Activated T-cell treated with anti-CD3 and anti-CD28 coated beads for 1 hour (primary cell): ENCODE data around the gene OLIG1.

ENCODE experiments used
- DNase-seq: peaks from one replicate; pipeline ENCODE4 v3.0.0-alpha.2; 2020; ENCODE audit warnings: low read depth

The OLIG1 gene

DNA sequence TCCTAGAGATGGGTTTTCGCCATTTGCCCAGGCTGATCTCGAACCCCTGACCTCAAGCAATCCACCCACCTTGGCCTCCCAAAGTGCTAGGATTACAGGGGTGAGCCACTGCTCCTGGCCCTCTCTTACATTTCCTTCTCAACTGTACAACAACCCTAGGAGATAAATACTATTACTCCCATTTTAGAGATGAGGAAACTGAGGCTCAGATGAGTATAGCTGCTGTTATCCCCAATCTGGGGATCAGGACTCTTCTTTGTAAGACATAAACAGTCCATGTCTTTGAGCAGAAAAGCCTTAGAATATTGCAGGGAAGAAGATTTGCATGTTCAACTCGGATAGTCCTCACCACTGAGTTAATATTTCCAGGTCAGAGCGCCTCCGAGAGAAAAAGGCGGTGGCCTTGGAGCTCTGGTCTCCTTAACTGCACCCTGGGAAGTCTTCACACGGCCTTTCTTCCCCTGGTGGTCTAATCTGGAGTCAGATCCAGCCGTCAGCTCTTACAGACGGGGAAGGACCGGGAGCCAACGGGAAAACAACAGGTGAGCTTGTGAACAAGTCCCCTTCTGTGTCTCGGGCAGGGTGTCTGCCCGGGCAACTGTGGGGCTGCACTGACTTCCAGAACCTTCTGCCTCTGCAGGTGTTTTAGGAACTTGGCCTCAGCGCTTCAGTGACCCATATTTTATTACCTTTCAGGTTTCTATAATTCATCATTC is 5.9 kb upstream of the OLIG1 start:
- DNase-seq = no peak

DNA sequence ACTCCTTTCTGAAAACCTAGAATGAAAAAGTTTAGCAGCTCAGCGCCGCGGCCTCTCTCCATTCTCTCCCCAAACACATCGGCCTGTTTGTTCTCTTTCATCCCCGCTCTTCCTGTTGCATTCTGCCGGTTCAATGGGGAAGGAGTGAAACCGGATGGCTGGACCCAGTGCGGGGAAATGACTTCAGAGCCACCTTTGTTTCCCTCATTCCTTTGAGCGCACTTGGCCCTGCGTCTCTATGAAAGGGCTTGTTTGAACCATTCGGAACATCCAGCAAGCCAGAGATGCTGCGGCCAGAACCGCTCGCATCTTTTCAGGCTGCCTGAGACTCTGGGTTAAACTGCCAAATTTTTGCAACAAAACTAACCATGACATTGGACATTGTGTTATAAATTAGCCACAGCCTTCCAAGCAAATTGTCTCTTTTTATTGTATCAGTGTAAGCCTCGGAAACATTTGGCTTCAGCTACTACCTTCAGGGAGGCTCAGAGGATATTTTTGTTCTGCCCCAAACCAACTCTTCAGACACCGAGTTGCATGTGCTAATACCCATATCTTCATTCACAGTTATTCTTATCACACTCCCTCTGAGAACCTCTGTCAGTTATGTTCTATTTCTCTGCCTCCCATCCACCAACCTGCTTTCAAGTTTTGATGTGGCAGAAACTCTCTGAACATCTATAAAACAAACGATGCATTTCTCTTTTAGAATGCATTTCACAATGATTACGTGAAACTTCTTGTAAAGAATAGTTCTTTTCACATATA is 5.1 kb upstream of the OLIG1 start:
- DNase-seq = no peak

DNA sequence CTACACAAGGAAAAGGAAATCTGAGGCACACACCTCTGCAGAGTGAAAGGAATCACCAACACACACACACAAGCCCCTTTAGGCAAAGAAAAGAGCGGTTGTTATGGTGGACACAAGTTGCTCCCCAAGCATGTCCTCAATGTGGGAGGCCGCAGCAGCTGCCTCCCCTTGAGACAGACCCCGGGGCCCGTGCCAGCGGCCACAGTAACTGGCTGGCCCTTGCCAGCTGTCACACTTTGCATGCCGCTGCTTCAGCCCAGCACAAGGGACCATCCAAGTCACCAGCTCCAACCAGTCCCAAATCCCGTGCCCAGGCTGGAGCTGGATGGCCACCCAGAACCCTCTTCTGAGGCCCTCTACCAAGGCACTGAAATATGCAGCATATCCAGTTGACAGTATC is 2.9 kb upstream of the OLIG1 start:
- DNase-seq = no peak

DNA sequence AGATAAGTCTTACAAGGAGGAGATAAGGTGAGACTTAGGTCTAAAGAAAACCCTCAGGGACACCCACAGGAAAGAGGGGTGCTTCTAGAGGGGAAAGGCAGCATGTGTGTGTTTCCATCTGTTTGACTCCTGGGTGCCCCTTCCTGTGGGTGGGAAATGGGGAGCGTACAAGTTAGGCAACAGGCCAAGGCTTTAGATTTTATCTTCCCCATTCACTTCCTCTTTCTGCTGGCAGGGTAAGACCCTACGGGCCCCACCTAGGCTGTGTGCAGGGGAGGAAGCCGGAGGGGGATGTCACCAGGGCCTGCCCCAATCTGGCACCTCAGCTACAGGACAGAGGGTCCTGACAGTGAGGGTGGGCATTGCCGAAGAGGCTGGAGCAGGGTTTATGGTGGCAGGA is 2.5 kb upstream of the OLIG1 start:
- no peak for DNase-seq

DNA sequence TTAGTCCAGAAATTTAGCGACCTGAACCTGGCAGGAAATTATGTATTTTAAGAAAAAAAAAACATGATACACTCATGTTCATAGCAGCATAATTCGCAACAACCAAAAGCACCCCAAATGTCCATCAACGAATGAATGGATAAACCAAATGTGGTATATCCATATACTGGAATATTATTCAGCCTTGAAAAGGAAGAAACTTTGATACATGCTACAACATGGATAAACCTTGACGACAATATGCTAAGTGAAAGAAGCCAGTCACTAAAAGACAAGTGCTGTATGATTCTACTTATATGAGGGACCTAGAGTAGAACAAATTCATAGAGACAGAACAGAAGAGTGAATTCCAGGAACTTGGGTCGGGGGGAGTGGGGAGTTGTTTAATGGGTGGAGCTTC is 698 bp upstream of the OLIG1 start:
- no peak for DNase-seq

DNA sequence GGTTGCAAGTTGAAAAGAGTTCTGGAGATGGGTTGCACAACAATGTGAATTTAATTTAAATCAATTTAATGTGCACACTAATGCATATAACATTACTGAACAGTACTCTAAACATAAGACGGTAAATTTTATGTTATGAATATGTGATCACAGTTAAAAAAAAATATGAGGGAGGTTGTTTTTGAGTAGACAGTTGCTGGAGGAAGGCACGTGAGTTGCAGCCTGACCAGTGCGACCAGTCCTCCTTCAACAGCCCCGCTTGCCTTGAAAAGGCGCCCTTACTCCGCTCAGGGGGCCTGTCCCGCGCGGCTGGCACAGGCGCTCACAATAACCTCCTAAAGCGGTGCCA is 322 bp upstream of the OLIG1 start:
- no peak for DNase-seq

DNA sequence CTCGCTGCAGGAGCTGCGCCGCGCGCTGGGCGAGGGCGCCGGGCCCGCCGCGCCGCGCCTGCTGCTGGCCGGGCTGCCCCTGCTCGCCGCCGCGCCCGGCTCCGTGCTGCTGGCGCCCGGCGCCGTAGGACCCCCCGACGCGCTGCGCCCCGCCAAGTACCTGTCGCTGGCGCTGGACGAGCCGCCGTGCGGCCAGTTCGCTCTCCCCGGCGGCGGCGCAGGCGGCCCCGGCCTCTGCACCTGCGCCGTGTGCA is 730 bp downstream of the OLIG1 start:
- no peak for DNase-seq

DNA sequence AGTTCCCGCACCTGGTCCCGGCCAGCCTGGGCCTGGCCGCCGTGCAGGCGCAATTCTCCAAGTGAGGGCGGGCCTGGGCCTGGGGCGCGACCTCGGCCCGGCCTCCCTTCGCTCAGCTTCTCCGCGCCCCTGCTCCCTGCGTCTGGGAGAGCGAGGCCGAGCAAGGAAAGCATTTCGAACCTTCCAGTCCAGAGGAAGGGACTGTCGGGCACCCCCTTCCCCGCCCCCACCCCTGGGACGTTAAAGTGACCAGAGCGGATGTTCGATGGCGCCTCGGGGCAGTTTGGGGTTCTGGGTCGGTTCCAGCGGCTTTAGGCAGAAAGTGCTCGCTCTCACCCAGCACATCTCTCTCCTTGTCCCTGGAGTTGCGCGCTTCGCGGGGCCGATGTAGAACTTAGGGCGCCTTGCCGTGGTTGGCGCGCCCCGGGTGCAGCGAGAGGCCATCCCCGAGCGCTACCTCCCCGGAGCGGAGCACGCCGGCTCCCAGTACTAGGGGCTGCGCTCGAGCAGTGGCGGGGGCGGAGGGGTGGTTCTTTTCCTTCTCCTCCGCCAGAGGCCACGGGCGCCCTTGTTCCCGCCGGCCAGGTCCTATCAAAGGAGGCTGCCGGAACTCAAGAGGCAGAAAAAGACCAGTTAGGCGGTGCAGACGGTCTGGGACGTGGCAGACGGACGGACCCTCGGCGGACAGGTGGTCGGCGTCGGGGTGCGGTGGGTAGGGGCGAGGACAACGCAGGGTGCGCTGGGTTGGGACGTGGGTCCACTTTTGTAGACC is 1.2 kb downstream of the OLIG1 start:
- DNase-seq = no peak

DNA sequence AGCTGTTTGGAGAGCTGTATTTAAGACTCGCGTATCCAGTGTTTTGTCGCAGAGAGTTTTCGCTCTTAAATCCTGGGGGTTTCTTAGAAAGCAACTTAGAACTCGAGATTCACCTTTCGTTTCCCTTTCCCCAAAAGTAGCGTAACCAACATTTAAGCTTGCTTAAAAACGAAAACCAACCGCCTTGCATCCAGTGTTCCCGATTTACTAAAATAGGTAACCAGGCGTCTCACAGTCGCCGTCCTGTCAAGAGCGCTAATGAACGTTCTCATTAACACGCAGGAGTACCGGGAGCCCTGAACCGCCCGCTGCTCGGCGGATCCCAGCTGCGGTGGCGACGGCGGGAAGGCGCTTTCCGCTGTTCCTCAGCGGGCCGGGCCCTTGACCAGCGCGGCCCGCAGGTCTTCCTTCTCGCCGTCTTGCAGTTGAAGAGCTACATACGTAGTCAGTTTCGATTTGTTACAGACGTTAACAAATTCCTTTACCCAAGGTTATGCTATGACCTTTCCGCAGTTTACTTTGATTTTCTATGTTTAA is 1.9 kb downstream of the OLIG1 start:
- DNase-seq = no peak

DNA sequence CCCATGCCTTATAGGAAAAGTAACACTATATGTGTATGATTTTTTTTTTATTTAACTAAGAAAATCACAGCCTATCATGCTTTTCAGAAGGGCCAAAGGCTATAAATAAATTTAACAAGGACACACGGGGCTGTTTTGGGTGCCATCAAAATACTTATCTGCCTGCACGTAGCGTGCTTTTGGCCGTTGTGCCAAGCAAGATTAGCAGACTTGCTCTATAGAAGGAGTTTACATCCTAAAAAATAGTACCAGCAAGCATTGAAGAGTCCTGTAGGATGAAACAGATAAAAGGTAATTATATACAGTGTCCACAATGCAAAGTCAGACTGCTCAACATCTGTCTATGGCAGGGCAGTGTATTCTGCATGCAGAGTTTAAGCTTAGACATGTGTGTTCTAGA is 3.7 kb downstream of the OLIG1 start:
- no peak for DNase-seq

DNA sequence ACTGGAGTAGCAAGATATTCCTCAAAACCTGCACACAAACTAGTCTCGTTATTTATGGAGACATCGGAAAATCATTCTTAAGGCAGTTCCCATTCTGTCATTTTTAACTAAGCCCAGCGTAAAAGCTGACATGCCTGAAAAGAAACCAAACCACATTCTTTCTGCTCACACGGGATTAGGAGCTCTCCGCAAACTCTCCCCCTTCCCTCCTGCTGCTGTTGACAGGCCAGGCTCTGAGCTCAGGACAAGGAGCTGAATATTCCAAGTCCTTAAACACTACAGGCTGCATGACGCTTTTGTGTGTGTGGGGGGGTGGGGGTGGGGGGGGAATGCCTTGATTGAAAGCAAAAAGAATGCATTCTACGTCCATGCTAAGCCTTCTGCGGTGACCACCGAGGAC is 5.2 kb downstream of the OLIG1 start:
- no peak for DNase-seq

DNA sequence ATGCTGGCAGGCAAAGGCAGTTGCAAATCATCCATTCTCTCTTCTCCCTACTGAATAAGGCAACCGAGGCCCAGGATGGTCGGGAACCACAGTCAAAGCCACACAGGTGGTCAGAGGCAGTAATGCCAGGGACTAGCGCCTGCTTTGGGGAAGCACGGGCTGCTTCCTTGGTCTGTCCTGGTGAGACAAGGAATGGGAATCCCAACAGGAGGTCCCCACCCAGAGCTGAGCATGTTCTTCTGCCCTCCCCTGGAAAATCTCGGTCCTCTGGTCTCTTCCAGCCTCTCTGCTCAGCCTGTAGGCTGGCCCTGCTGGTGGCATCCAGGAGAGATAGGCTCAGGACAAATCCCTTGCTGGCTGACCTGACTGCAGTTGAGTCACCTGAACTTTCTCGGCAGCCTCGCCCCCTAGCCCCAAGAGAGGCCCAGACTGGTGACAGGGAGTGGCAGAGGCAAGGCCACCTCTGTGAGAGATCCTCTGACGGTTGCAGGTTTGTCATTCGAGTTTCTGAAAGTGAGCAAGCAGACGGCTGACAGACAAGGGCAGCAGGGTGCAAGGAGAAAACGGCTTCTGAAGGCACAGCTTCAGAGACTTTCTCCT is 5.8 kb downstream of the OLIG1 start:
- DNase-seq = no peak

DNA sequence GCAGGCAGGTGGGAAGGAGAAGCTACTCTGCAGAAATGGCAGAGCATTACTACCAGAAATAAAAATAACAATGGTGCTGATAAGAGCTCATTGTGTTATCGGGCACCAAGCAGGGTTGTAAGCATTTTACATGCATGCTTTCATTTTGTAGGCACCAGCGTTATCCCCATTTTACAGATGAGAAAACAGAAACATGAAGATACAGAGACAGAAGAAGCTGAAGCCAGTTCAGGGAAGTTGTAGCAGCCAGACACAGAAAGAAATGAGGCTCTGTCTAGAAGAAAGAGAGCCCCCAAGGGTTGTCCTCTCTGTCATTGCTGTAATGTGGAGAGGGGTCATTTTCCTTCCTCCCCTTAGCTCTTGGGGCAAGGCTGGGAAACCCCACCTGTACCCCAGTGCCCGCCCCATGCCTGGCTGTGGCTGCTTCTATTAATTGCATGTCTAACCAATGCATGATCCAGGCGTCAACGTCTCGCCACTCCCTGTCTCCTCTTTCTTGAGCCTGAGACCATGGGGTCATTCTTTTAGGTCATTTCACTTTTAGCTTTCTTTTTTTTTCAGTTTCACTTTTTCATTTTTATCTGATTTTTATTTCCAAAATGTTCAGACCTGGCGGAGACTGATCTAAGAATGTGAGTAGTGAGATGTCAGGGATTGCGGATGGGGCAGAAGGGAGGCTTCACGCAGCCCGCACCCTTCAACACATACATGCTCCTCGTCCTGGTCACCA is 6.8 kb downstream of the OLIG1 start:
- no peak for DNase-seq

DNA sequence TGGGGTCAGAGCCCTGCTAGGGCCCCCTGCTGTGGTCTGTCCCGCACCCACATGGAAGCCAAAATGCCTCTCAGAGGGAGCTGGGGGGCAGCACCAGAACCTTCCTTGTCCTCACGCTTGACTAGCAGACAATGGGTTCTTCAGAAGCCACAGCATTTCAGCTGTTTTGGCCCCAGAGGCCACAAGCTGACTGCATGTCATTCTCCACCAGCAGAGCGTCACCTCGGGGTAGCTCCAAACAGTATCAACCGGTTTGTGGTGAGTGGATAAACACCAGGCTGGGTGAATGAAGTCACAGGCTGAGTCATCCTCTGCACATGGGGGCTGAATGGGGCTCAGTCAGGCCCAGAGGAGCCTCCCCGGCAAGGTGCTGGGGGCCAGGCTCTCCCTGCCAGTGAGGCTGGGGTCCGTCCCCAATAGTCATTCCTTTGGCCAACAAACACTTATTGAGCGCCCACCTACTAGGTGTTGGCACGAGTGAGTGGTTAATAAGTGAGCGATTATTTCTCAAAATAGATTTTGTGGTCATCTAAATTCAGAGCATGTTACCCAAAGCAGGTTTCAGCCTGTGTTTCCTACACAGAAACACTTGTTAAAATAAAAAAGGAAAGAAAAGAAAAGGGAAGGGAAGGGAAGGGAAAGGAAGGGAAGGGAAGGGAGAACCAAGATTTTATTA is 9.1 kb downstream of the OLIG1 start:
- no peak for DNase-seq

DNA sequence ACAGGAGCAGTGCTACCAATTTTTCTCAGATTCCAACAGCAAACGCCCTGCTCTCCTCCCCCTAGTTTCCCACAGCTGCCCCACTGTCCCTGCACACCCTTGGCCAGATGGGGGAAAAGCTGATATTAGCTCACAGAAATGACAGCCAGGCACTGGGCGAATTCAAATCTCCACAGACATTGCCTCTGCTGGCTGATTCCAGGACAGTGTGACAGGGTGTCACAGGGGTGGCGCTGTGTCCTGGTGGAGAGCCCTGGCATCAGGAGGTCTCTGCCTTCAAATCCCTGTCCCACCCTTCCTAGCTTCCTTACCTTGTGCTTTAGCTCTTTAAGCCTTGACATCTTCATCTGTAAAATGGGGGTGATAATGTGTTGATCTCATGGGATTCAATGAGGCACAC is 10.4 kb downstream of the OLIG1 start:
- no peak for DNase-seq

DNA sequence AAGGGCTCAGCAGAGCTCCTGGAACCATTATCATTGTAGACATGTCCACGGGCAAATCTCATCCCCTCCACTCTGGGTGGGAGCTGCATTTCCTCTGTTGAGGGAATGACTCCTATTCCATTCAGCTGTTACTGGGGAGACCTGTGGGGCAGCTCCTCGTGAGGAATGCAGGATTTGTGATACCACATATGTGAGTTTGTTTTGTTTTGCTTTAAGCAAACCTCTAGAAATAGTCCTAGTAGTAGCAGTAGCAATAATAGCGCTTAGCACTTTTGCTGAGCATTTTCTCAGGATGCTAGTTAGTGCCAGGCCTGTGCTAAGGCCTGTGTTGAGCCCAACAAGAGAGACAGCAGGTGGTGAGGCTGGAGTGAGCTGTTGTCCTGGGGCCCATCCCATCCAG is 10.8 kb downstream of the OLIG1 start:
- DNase-seq = no peak

DNA sequence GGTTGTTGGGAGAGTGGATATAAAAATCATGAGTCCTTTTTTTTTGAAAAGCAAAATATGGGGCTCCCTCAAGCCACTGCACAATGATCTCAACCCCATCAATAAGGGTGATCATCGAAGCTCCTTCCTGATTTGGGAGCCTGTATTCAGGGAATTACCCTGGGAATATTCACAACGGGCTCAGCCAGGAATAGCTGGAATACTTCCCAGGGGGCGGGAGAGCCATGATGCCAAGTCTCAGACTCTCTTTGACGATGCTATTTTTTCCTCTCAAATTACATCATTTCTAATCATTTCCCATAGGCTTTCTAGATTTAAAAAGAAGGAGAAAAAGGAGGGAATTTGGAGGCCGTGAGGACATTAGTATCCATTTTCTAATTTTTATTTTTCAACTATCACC is 18.4 kb downstream of the OLIG1 start:
- DNase-seq = no peak

DNA sequence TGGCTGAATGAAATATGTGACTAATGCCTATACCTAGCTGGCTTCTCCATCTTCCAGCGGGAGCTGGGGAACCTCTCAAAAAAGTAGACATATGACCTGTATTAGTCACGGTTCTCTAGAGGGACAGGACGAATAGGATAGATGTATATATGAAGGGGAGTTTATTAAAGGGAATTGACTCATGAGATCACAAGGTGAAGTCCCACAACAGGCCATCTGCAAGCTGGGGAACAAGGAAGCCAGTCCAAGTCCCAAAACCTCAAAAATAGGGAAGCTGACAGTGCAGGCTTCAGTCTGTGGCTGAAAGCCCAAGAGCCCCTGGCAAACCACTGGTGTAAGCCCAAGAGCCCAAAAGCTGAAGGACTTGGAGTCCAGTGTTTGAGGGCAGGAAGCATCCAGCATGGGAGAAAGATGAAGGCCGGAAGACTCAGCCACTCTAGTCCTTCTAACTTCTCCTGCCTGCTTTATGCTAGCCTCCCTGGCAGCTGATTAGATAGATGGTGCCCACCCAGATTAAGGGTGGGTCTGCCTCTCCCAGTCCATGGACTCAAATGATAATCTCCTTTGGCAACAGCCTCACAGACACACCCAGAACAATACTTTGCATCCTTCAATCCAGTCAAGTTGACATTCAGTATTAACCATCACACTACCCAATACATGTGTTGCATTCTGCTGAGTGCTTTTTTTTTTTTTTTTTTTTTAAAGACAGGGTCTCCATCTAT is 19.6 kb downstream of the OLIG1 start:
- no peak for DNase-seq

DNA sequence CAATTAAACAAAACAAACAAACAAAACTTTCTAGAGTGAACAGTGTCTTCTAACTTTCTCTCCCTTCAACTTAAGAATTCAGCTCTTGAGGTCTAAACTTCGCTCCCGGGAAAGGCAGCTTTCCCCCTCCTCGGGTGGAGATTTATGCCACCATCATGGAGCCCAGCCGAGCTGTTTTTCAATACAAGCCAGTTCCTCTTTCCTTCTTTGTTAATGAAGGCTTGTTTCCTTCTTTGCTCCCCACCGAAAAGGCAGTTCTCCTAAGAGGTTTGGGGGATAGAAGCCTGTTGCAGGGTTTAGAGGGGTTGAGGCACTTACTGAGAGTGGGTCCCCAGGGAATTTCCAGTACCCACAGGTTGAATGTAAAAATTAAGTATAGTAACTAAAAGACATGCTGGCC is 26.5 kb downstream of the OLIG1 start:
- DNase-seq = no peak

DNA sequence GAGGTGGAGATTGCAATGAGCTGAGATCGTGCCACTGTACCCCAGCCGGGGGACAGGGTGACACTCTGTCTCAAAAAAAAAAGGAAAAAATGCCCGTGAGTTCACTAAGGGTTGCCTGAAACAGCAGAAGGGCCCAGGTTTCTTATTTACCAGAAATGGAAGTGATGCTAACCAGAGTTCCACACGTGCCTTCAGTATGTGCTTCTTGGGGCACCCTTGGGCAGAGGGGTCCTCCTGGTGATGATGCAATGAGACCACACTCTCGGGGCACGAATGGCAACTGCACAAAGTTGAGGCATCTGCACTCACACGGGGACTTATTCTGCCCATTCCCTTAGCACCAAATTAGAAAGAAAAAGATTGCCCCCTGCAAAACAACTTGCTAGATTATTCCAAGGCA is 29.2 kb downstream of the OLIG1 start:
- no peak for DNase-seq
